IMR-90 (cell line): Measurements from ENCODE around the gene PI4KA.

Experiments used
- BHLHE40 ChIP-seq: fragments of 150-350 bp; IDR thresholded peaks from 2 replicates; pipeline ENCODE4 v1.6.1; 2016; ENCODE audit warnings: mild to moderate bottlenecking, low read depth, low read length
- CEBPB ChIP-seq: IDR thresholded peaks from 2 replicates; pipeline ENCODE4 v1.6.1; 2012; ENCODE audit warnings: low read depth, low read length, improper control_type of control experiment
- CHD1 ChIP-seq: IDR thresholded peaks from 2 replicates; pipeline ENCODE4 v1.6.1; 2012; ENCODE audit warnings: low read depth, low read length, improper control_type of control experiment
- MAFK ChIP-seq: IDR thresholded peaks from 2 replicates; pipeline ENCODE4 v1.6.1; 2012; ENCODE audit warnings: low read depth, low read length, improper control_type of control experiment
- MAZ ChIP-seq: IDR thresholded peaks from 2 replicates; pipeline ENCODE4 v1.6.1; 2012; ENCODE audit warnings: low read depth, mild to moderate bottlenecking, low read length, improper control_type of control experiment, moderate library complexity, borderline replicate concordance
- MXI1 ChIP-seq: IDR thresholded peaks from 2 replicates; pipeline ENCODE4 v1.6.1; 2012; ENCODE audit warnings: low read depth, mild to moderate bottlenecking, low read length, moderate library complexity, borderline replicate concordance
- POLR2A ChIP-seq: IDR thresholded peaks from 2 replicates; pipeline ENCODE4 v1.6.1; 2012; ENCODE audit warnings: mild to moderate bottlenecking, low read depth, low read length
- RAD21 ChIP-seq: IDR thresholded peaks from 2 replicates; pipeline ENCODE4 v1.6.1; 2012; ENCODE audit warnings: low read length, improper control_type of control experiment
- RCOR1 ChIP-seq: IDR thresholded peaks from 2 replicates; pipeline ENCODE4 v1.6.1; 2012; ENCODE audit warnings: mild to moderate bottlenecking, low read length, improper control_type of control experiment; ENCODE audit not compliant: insufficient replicate concordance
- RFX5 ChIP-seq: IDR thresholded peaks from 2 replicates; pipeline ENCODE4 v1.8.0; 2012; ENCODE audit warnings: low read depth, mild to moderate bottlenecking, low read length, moderate library complexity
- SMC3 ChIP-seq: fragments of 150-350 bp; IDR thresholded peaks from 2 replicates; pipeline ENCODE4 v1.6.1; 2016; ENCODE audit warnings: low read depth, mild to moderate bottlenecking, antibody characterized with exemption, low read length, moderate library complexity
- TF ChIP-seq, protein P1 (sequence below): conservative IDR thresholded peaks from 2 replicates; pipeline ENCODE4 v1.5.1; 2012; ENCODE audit warnings: mild to moderate bottlenecking, low read depth, low read length, improper control_type of control experiment
- TF ChIP-seq, protein P2 (sequence below): fragments of 150-350 bp; IDR thresholded peaks from 2 replicates; pipeline ENCODE4 v1.6.1; 2017; ENCODE audit warnings: mild to moderate bottlenecking, antibody characterized with exemption, low read length, low read depth

DNA sequence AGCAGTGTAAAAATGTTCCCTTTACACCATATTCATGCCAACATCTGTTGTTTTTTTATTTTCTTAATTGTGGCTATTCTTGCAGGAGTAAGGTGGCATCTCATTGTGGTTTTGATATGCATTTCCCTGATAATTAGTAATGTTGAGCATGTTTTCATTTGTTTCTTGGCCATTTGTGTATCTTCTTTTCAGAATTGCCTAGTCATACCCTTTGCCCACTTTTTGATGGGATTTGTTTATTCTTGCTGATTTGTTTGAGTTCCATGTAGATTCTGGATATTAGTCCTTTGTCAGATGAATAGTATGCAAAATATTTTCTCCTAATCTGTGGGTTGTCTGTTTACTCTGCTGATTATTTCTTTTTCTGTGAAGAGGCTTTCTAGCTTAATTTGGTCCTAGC, 183.6 kb downstream of the PI4KA start:
- TF ChIP-seq RFX5 (no peak), RAD21 (no peak), POLR2A (no peak), MXI1 (no peak), MAFK (no peak), BHLHE40 (no peak), MAZ (no peak), SMC3 (no peak), CEBPB (no peak), RCOR1 (no peak), CHD1 (no peak)
- TF ChIP-seq, protein P1, sequence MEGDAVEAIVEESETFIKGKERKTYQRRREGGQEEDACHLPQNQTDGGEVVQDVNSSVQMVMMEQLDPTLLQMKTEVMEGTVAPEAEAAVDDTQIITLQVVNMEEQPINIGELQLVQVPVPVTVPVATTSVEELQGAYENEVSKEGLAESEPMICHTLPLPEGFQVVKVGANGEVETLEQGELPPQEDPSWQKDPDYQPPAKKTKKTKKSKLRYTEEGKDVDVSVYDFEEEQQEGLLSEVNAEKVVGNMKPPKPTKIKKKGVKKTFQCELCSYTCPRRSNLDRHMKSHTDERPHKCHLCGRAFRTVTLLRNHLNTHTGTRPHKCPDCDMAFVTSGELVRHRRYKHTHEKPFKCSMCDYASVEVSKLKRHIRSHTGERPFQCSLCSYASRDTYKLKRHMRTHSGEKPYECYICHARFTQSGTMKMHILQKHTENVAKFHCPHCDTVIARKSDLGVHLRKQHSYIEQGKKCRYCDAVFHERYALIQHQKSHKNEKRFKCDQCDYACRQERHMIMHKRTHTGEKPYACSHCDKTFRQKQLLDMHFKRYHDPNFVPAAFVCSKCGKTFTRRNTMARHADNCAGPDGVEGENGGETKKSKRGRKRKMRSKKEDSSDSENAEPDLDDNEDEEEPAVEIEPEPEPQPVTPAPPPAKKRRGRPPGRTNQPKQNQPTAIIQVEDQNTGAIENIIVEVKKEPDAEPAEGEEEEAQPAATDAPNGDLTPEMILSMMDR = no peak
- TF ChIP-seq, protein P2, sequence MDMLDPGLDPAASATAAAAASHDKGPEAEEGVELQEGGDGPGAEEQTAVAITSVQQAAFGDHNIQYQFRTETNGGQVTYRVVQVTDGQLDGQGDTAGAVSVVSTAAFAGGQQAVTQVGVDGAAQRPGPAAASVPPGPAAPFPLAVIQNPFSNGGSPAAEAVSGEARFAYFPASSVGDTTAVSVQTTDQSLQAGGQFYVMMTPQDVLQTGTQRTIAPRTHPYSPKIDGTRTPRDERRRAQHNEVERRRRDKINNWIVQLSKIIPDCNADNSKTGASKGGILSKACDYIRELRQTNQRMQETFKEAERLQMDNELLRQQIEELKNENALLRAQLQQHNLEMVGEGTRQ = no peak
